Bronchial epithelial cell (primary cell): Measurements from ENCODE around the gene PRPH2. TPM values are rescaled to one million over a fixed set of nuclear protein-coding genes. Genes with fewer than 3 reads are reported as not detected.
A peak's percentile ranks its signal among the peaks of the same experiment; 100 is the strongest.

Experiments
- DNase-seq: peaks from one replicate; pipeline ENCODE4 v3.0.0-alpha.2; 2010; ENCODE audit warnings: low read depth
- FAIRE-seq: peaks from 2 replicates; lab custom pipeline; 2011; peaks lifted over from hg19 to GRCh38; lab: Jason Lieb, UNC
- H3K27me3 ChIP-seq: 2 replicates; pipeline ENCODE4 v1.5.1; 2011; ENCODE audit warnings: low read length; ENCODE audit not compliant: control insufficient read depth, insufficient read depth
- H3K36me3 ChIP-seq: 2 replicates; pipeline ENCODE4 v1.5.1; 2011; ENCODE audit warnings: low read length; ENCODE audit not compliant: control insufficient read depth, insufficient read depth
- H3K4me3 ChIP-seq: 2 replicates; pipeline ENCODE4 v1.5.1; 2011; ENCODE audit warnings: mild to moderate bottlenecking, low read depth, low read length, control low read depth
- total RNA-seq: library from RNA; depleted of rRNA; stranded (reverse); fragments of >200 nt; gene quantifications from 2 replicates; pipeline ENCODE4 v1.2.1, GENCODE V29; 2014
- TF ChIP-seq, protein P1 (sequence below): IDR thresholded peaks from 2 replicates; pipeline ENCODE4 v1.5.1; 2011; ENCODE audit warnings: mild to moderate bottlenecking, moderate library complexity, low read length, control low read depth, inconsistent platforms; ENCODE audit not compliant: insufficient read depth, severe bottlenecking

The PRPH2 gene, protein sequence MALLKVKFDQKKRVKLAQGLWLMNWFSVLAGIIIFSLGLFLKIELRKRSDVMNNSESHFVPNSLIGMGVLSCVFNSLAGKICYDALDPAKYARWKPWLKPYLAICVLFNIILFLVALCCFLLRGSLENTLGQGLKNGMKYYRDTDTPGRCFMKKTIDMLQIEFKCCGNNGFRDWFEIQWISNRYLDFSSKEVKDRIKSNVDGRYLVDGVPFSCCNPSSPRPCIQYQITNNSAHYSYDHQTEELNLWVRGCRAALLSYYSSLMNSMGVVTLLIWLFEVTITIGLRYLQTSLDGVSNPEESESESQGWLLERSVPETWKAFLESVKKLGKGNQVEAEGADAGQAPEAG
- under 0.01 TPM in 1 of 2 replicates, not detected in the other for total RNA-seq

DNA sequence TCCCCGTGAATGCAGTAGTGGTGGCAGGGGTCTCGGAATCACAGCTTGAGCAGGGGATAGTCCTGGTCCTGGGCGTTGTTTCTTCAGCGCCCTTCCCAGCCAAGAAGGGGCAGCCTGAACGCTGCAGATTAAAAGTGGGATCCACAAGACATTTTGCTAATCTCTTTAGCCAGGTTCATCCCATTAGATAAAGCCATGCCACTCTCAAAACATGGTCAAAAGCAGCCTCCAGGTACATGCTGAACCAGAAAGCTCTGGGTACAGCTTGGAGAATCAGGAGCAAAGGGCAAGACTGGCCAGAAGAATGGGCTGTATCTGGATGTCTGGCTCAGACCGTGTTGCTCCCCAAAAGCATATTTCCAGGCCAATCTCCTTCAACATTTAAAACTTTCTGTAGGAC is at the start of gene PRPH2:
TSS of gene PRPH2 (minus strand) at position 101 of the 400 bp plus-strand sequence. CDS start 263 bp downstream, outside the sequence.
- Histone ChIP-seq H3K4me3 (no peak within 1 kb of the TSS), H3K27me3 (no peaks in the 10 kb centered on the region), H3K36me3 (no peaks in the 10 kb centered on the region)
- TF ChIP-seq, protein P1, sequence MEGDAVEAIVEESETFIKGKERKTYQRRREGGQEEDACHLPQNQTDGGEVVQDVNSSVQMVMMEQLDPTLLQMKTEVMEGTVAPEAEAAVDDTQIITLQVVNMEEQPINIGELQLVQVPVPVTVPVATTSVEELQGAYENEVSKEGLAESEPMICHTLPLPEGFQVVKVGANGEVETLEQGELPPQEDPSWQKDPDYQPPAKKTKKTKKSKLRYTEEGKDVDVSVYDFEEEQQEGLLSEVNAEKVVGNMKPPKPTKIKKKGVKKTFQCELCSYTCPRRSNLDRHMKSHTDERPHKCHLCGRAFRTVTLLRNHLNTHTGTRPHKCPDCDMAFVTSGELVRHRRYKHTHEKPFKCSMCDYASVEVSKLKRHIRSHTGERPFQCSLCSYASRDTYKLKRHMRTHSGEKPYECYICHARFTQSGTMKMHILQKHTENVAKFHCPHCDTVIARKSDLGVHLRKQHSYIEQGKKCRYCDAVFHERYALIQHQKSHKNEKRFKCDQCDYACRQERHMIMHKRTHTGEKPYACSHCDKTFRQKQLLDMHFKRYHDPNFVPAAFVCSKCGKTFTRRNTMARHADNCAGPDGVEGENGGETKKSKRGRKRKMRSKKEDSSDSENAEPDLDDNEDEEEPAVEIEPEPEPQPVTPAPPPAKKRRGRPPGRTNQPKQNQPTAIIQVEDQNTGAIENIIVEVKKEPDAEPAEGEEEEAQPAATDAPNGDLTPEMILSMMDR: no peak
- DNase-seq (no peak), FAIRE-seq (no peak)

DNA sequence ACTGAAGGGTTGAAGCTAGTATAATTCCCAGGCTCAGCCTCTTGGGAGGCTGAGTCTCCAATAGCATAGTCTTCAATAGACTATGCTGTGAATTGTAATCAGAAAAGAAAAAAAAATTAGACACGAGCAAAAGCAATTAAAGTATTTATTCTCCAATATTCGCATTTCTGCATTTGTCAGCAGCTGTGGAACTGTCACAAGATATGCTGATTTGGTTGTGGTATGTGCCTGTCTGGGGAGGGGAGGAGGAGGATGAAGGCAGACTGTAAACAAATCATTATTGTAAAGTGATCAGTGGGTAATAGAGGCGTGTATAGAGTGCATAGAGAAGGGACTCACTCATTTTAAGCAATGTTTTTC is 49.3 kb upstream of the PRPH2 start:
- FAIRE-seq (no peak), DNase-seq (no peak)
- TF ChIP-seq, protein P1: no peak
- no peaks in the 10 kb centered on the region for H3K36me3 ChIP-seq
- H3K4me3 ChIP-seq: no peak overlapping the region
- no peaks in the 10 kb centered on the region for H3K27me3 ChIP-seq

DNA sequence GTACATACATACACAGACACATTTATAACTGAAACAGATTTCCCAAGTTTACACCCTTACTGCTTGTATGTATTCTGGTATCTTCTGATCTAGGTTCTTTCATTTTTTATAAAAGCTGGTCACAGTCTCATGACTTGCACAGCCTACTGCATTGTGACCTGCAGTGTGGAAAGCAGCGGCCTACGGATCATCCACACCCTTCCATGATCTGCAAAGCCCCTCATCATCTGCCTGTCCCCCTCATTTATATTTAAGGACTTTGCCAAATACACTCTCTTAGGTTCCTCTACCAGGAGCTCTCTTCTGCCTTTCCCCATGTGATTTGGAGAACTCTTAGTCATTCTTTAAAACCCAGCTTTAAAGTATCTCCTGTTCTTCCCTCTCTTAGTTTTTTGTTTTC is 47.4 kb upstream of the PRPH2 start:
- Histone ChIP-seq H3K4me3 (no peak overlapping the region), H3K36me3 (no peaks in the 10 kb centered on the region), H3K27me3 (no peaks in the 10 kb centered on the region)
- DNase-seq (no peak), FAIRE-seq (no peak)
- TF ChIP-seq, protein P1: no peak

DNA sequence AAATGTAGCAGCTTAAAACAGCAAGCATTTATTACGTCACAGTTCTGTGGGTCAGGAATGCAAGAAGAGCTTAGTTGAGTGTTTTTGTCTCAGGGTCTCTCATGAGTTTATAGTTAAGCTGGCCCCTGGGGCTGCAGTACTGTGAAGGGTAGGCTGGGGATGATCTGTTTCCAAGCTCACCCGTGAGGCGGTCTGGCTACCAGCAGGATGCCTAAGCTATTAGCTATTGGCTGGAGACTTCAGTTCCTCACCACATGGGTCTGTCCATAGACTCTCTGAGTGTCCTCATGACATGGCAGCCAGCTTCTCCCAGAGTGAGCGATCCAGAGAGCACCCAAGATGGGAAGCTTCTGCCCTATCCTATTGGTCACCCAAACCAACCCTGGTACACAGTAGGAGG is 46.7 kb upstream of the PRPH2 start:
- H3K36me3 ChIP-seq: no peaks in the 10 kb centered on the region
- no peak overlapping the region for H3K4me3 ChIP-seq
- DNase-seq (no peak), FAIRE-seq (no peak)
- TF ChIP-seq, protein P1: no peak
- H3K27me3 ChIP-seq: no peaks in the 10 kb centered on the region

DNA sequence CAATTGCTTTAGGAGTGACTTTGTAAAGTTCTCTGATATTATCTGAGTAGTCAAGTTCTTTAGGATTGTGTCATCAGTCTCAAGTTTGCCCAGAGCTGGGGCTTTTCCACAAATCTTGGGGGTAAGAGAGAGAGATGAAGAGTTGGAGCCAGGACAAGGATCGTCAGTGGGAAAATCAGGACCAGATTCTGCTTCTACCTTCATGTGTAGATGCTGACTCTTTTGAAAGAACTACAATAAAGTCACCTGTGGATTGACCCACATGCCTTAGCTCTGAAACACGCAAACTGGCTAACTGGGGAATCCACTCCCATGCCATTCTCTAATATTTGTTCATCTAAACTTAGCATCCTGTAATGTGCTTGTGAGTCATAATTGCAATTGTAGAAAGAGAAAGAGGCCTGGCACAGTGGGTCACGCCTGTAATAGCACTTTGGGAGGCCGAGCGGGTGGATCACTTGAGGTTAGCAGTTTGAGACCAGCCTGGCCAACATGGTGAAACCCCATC is 43.8 kb upstream of the PRPH2 start:
- Histone ChIP-seq H3K27me3 (no peaks in the 10 kb centered on the region), H3K36me3 (no peaks in the 10 kb centered on the region), H3K4me3 (no peak overlapping the region)
- no peak for FAIRE-seq
- peak; percentile 86 for DNase-seq
- TF ChIP-seq, protein P1: no peak
